ENCODE results near the gene PIKFYVE.

GRCh38 chr2:208269091-208269490 lies 3.0 kb downstream of the PIKFYVE start:
- TF ChIP-seq CTCF (IDR thresholded peaks at IDR 0.05; ENCODE audit: insufficient read depth, low read depth, low read length) (no peak), EZH2 (IDR thresholded peaks at IDR 0.05; ENCODE audit: insufficient read depth, low read length) (no peak)

Measured in astrocyte (in vitro differentiated cells and primary cell).